ENCODE data around the gene NES.

DNA sequence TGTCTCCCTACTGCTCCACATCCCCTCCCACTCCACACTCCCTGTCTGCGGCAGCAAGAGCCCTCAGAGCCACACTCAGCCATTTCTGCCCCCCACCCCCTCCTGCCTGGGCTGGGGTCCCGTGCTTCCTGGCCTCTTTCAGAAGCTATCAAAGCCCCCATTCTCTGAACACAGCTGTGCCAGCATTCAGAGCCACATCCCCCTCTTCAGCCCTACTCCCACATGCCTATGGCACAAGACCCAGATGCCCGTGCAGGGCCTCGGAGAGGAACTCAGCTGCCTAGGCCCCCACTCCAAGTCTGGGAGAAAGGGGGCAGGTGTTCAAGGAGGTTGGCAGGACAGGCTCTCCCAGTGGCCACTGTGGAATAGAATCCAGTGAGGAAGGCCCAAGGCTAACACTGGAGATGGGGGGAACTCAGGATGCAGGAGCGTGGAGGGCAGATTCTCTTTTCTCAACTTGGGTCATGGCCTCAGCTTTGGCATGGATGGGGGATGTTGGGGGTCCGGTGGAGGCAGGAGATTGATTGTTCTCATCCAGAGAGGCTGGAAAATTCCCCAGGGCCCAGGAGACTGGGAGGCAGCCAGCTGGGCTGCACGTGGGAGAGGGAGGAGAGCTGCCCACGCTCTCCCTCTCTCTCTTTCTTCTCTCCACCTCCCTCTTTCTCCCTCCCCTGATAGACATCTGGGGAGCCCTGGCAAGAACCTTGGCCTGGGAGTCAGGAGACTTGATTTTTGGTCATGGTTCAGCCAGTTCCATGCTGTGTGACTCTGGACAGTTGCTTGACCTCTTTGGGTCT lies 38.8 kb downstream of the NES start:
- TF ChIP-seq ZNF146 (tag by site-specific recombination; IDR thresholded peaks at IDR 0.05): no peak
- TF ChIP-seq, protein P1, sequence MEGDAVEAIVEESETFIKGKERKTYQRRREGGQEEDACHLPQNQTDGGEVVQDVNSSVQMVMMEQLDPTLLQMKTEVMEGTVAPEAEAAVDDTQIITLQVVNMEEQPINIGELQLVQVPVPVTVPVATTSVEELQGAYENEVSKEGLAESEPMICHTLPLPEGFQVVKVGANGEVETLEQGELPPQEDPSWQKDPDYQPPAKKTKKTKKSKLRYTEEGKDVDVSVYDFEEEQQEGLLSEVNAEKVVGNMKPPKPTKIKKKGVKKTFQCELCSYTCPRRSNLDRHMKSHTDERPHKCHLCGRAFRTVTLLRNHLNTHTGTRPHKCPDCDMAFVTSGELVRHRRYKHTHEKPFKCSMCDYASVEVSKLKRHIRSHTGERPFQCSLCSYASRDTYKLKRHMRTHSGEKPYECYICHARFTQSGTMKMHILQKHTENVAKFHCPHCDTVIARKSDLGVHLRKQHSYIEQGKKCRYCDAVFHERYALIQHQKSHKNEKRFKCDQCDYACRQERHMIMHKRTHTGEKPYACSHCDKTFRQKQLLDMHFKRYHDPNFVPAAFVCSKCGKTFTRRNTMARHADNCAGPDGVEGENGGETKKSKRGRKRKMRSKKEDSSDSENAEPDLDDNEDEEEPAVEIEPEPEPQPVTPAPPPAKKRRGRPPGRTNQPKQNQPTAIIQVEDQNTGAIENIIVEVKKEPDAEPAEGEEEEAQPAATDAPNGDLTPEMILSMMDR (tag by site-specific recombination; IDR thresholded peaks at IDR 0.05): no peak
- TF ChIP-seq KLF16 (tag by site-specific recombination; IDR thresholded peaks at IDR 0.05): no peak
- no peak for TF ChIP-seq ZNF561 (tag by site-specific recombination; IDR thresholded peaks at IDR 0.05; ENCODE audit: borderline replicate concordance)
- no peak for TF ChIP-seq ZNF776 (tag by site-specific recombination; IDR thresholded peaks at IDR 0.05; ENCODE audit: borderline replicate concordance)
- TF ChIP-seq, protein P2, sequence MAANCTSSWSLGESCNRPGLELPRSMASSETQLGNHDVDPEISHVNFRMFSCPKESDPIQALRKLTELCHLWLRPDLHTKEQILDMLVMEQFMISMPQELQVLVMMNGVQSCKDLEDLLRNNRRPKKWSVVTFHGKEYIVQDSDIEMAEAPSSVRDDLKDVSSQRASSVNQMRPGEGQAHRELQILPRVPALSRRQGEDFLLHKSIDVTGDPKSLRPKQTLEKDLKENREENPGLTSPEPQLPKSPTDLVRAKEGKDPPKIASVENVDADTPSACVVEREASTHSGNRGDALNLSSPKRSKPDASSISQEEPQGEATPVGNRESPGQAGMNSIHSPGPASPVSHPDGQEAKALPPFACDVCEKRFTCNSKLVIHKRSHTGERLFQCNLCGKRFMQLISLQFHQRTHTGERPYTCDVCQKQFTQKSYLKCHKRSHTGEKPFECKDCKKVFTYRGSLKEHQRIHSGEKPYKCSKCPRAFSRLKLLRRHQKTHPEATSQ (tag by site-specific recombination; IDR thresholded peaks at IDR 0.05): no peak
- TF ChIP-seq, protein P3, sequence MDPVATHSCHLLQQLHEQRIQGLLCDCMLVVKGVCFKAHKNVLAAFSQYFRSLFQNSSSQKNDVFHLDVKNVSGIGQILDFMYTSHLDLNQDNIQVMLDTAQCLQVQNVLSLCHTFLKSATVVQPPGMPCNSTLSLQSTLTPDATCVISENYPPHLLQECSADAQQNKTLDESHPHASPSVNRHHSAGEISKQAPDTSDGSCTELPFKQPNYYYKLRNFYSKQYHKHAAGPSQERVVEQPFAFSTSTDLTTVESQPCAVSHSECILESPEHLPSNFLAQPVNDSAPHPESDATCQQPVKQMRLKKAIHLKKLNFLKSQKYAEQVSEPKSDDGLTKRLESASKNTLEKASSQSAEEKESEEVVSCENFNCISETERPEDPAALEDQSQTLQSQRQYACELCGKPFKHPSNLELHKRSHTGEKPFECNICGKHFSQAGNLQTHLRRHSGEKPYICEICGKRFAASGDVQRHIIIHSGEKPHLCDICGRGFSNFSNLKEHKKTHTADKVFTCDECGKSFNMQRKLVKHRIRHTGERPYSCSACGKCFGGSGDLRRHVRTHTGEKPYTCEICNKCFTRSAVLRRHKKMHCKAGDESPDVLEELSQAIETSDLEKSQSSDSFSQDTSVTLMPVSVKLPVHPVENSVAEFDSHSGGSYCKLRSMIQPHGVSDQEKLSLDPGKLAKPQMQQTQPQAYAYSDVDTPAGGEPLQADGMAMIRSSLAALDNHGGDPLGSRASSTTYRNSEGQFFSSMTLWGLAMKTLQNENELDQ (tag by site-specific recombination; IDR thresholded peaks at IDR 0.05; ENCODE audit: low read depth): no peak
- no peak for TF ChIP-seq ZNF274 (IDR thresholded peaks at IDR 0.05; ENCODE audit: low read length)
- TF ChIP-seq ZNF274 (tag by site-specific recombination; IDR thresholded peaks at IDR 0.05; ENCODE audit: borderline replicate concordance): no peak

Data from HEK293 (cell line).